ENCODE data around the gene GRIP1. TPM values are rescaled to one million over a fixed set of nuclear protein-coding genes. Genes with fewer than 3 reads are reported as not detected.

Gene GRIP1
- total and polyA plus RNA-seq, 2 donors from 2014 or later, result 3.9 to 18.4 TPM

DNA sequence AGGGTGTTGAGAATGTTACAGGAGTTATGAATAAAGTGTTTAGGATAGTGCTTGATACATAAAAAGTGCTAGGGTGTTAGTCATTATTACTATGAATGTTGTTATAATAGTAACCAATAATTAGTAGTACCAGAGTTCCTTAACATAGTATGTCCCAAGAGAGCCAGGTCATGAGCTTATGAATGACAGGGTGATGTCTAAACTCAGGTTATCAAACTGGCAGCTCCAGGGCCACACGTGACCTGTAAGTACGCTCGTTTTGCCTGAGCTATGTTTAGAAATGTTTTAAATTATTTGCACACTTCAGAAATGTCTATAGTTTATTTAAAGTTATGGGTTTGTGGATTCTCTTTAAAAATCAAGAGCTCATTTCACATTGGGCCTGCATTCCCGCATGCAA, 14.1 kb upstream of the GRIP1 start:
- no peak for FAIRE-seq
- no peak for DNase-seq
- Histone ChIP-seq H3K27me3 (ENCODE audit: control insufficient read depth, insufficient read depth, low read length) (no peaks in the 10 kb centered on the region), H3K4me3 (ENCODE audit: low read length in 3 of 3) (no peak overlapping the region), H3K27ac (ENCODE audit: low read depth in 2 of 2, low read length in 2 of 2) (no peak overlapping the region), H3K4me1 (ENCODE audit: control insufficient read depth in 2 of 3, insufficient read depth in 2 of 3, low read depth in 1 of 3, low read length in 3 of 3) (no peaks in the 10 kb centered on the region), H3K36me3 (ENCODE audit: control insufficient read depth in 2 of 3, insufficient read depth in 3 of 3, low read length in 3 of 3) (no peaks in the 10 kb centered on the region), H3K9ac (ENCODE audit: low read length in 3 of 3) (no peak overlapping the region), H3K9me3 (ENCODE audit: control insufficient read depth in 2 of 3, insufficient read depth in 1 of 3, low read length in 3 of 3) (no peaks in the 10 kb centered on the region)
- intact Hi-C loops (cut with DNase I), result no loop called here
- TF ChIP-seq, protein P1, sequence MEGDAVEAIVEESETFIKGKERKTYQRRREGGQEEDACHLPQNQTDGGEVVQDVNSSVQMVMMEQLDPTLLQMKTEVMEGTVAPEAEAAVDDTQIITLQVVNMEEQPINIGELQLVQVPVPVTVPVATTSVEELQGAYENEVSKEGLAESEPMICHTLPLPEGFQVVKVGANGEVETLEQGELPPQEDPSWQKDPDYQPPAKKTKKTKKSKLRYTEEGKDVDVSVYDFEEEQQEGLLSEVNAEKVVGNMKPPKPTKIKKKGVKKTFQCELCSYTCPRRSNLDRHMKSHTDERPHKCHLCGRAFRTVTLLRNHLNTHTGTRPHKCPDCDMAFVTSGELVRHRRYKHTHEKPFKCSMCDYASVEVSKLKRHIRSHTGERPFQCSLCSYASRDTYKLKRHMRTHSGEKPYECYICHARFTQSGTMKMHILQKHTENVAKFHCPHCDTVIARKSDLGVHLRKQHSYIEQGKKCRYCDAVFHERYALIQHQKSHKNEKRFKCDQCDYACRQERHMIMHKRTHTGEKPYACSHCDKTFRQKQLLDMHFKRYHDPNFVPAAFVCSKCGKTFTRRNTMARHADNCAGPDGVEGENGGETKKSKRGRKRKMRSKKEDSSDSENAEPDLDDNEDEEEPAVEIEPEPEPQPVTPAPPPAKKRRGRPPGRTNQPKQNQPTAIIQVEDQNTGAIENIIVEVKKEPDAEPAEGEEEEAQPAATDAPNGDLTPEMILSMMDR (IDR thresholded peaks at IDR 0.05; ENCODE audit: borderline replicate concordance, extremely low read depth, insufficient read depth), result no peak

DNA sequence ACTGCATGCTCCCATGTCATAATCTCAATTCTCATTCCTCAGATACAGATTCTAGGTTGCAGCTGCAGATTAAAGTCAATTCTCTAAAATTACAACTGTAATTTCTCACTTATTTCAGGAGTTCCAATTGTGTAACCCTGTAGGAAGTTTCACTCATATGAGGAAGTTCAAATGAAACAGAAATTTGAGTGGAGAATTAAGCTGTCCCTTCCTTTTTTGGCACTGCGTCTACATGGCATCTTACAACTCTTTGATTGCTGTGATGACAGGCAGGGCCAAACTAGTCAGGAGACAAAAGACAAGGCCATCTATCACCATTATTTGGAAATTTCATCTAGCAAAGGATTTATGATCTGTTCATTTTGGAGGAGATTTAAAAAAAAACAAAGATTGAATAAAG, 13.3 kb upstream of the GRIP1 start:
- TF ChIP-seq, protein P1 (IDR thresholded peaks at IDR 0.05; ENCODE audit: borderline replicate concordance, extremely low read depth, insufficient read depth), result no peak
- intact Hi-C loops (cut with DNase I), result no loop called here
- no peaks in the 10 kb centered on the region for H3K4me1 ChIP-seq (ENCODE audit: control insufficient read depth in 2 of 3, insufficient read depth in 2 of 3, low read depth in 1 of 3, low read length in 3 of 3)
- no peaks in the 10 kb centered on the region for H3K9me3 ChIP-seq (ENCODE audit: control insufficient read depth in 2 of 3, insufficient read depth in 1 of 3, low read length in 3 of 3)
- no peaks in the 10 kb centered on the region for H3K27me3 ChIP-seq (ENCODE audit: control insufficient read depth, insufficient read depth, low read length)
- H3K27ac ChIP-seq (ENCODE audit: low read depth in 2 of 2, low read length in 2 of 2), result no peak overlapping the region
- FAIRE-seq, result no peak
- no peak overlapping the region for H3K9ac ChIP-seq (ENCODE audit: low read length in 3 of 3)
- no peak for DNase-seq
- no peak overlapping the region for H3K4me3 ChIP-seq (ENCODE audit: low read length in 3 of 3)
- no peaks in the 10 kb centered on the region for H3K36me3 ChIP-seq (ENCODE audit: control insufficient read depth in 2 of 3, insufficient read depth in 3 of 3, low read length in 3 of 3)

DNA sequence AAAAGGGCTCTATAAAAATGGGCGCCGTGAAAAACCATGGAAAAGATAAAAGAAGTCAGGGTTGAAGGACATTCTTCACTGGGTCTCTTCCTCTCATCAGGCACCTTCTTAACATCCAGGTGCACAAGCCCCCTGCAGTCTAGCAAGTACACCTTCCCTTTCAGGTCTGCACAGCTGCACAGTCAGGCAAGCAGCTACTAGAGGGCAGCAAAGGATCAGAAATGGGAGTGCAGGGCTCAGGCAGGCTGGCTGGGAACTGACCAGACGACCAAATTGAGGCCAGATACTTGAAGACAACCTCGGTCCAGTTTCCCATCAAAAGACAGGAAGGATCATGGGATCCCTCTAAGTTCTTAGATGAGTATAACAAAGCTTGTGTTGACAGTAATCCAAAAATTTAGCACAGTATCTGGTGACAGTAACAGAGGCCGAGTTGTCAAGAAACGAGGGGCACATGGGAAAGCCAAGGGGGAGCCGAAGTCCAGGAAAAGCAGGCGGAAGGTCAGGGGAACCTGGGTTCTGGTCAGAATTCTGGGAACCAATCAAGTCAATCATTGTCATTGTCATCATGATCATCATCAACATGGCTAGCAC, 10.1 kb upstream of the GRIP1 start:
- intact Hi-C loops (cut with DNase I), result no loop called here
- FAIRE-seq, result no peak
- Histone ChIP-seq H3K9me3 (ENCODE audit: control insufficient read depth in 2 of 3, insufficient read depth in 1 of 3, low read length in 3 of 3) (no peaks in the 10 kb centered on the region), H3K27ac (ENCODE audit: low read depth in 2 of 2, low read length in 2 of 2) (no peak overlapping the region), H3K27me3 (ENCODE audit: control insufficient read depth, insufficient read depth, low read length) (no peaks in the 10 kb centered on the region), H3K9ac (ENCODE audit: low read length in 3 of 3) (no peak overlapping the region), H3K4me3 (ENCODE audit: low read length in 3 of 3) (no peak overlapping the region), H3K36me3 (ENCODE audit: control insufficient read depth in 2 of 3, insufficient read depth in 3 of 3, low read length in 3 of 3) (no peaks in the 10 kb centered on the region), H3K4me1 (ENCODE audit: control insufficient read depth in 2 of 3, insufficient read depth in 2 of 3, low read depth in 1 of 3, low read length in 3 of 3) (no peaks in the 10 kb centered on the region)
- peak in 4 of 5 donors; percentile 66 to 89 (median 80) for DNase-seq
- TF ChIP-seq, protein P1 (IDR thresholded peaks at IDR 0.05; ENCODE audit: borderline replicate concordance, extremely low read depth, insufficient read depth), result peak; percentile 73

DNA sequence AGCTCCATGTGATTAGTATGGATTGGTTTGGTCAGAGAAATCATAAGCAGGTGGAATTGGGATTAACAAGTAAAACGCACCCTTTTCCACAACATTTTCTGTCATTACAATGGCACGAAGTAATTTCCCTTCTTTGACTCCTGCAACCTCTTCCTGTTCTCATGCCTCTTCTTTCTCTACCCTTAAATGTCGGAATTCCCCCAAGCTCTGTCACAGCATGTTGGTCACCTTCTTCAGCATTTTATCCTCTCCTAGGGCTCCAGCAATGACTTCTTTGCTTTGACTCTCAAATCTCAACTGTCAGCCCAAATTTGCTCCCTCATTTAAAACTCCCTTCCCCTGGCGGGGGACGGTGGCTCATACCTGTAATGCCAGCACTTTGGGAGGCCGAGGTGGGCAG, 5.3 kb upstream of the GRIP1 start:
- FAIRE-seq (no peak), DNase-seq (no peak)
- TF ChIP-seq, protein P1 (IDR thresholded peaks at IDR 0.05; ENCODE audit: borderline replicate concordance, extremely low read depth, insufficient read depth), result no peak
- no peaks in the 10 kb centered on the region for H3K4me1 ChIP-seq (ENCODE audit: control insufficient read depth in 2 of 3, insufficient read depth in 2 of 3, low read depth in 1 of 3, low read length in 3 of 3)
- no peak overlapping the region for H3K27ac ChIP-seq (ENCODE audit: low read depth in 2 of 2, low read length in 2 of 2)
- no peaks in the 10 kb centered on the region for H3K36me3 ChIP-seq (ENCODE audit: control insufficient read depth in 2 of 3, insufficient read depth in 3 of 3, low read length in 3 of 3)
- no peaks in the 10 kb centered on the region for H3K9me3 ChIP-seq (ENCODE audit: control insufficient read depth in 2 of 3, insufficient read depth in 1 of 3, low read length in 3 of 3)
- no peak overlapping the region for H3K9ac ChIP-seq (ENCODE audit: low read length in 3 of 3)
- H3K4me3 ChIP-seq (ENCODE audit: low read length in 3 of 3), result no peak overlapping the region
- no peaks in the 10 kb centered on the region for H3K27me3 ChIP-seq (ENCODE audit: control insufficient read depth, insufficient read depth, low read length)
- intact Hi-C loops (cut with DNase I), result no loop called here
